Peyer's patch (tissue), 4 donors: ENCODE results near the gene AOPEP.

ENCODE experiments used
- POLR2A ChIP-seq, 2 donors: fragments of 450-650 bp; IDR thresholded peaks; one replicate each; pipeline ENCODE4 v1.5.1; 2017; ENCODE audit warnings: antibody characterized with exemption in 2 of 2, mild to moderate bottlenecking in 2 of 2, moderate library complexity in 2 of 2
- TF ChIP-seq, protein P1 (sequence below), 6 experiments: fragments of 450-650 bp in 4 of 6; fragments of 200-600 bp in 2 of 6; sonication (generic) in 1 of 6; IDR thresholded peaks; one replicate each; pipeline ENCODE4 v1.5.1; 2017 to 2019; ENCODE audit warnings: antibody characterized with exemption in 6 of 6, mild to moderate bottlenecking in 3 of 6, moderate library complexity in 1 of 6

DNA sequence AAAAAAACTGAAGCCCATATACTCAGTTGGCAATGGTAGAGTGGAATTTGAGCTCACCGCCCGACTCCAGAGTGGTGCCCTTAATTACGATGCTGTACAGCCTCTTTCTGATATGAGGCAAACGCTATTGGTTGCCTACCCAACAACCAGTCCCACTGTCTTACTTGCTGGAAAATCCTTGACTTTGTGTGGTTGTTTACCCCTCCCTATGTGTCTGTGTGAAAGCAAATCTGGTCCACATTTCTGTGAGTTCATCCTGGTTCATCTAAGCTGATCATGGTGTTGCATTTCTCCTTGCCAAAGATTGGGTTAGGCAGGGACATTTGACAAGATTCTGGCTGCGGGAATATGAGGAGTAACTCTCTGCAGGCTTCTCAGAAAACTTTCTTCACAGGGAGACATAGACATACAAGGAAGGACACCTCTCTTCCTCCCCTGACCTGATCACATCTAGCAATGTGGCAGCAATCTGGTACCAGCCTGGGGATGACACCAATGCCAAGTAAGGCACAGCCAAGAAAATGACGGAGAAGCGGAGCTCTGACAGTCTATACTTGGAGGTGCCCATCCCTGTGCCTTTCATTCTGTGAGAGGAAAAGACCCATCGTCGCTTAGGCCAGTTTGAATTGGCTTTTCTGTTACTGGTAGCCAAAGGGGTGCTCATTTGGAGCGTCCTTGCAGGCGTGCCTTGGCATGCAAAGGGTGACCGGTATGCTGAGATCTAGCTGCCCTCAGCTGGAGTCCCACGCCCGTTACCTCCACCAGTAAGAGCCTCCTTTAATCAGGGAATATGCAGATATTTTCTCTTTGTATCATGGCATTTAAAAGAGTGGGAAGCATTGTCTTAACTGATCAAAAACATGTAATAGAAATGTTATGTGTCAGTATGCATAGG, 124.3 kb downstream of the AOPEP start:
- TF ChIP-seq, protein P1, sequence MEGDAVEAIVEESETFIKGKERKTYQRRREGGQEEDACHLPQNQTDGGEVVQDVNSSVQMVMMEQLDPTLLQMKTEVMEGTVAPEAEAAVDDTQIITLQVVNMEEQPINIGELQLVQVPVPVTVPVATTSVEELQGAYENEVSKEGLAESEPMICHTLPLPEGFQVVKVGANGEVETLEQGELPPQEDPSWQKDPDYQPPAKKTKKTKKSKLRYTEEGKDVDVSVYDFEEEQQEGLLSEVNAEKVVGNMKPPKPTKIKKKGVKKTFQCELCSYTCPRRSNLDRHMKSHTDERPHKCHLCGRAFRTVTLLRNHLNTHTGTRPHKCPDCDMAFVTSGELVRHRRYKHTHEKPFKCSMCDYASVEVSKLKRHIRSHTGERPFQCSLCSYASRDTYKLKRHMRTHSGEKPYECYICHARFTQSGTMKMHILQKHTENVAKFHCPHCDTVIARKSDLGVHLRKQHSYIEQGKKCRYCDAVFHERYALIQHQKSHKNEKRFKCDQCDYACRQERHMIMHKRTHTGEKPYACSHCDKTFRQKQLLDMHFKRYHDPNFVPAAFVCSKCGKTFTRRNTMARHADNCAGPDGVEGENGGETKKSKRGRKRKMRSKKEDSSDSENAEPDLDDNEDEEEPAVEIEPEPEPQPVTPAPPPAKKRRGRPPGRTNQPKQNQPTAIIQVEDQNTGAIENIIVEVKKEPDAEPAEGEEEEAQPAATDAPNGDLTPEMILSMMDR (IDR thresholded peaks at IDR 0.05): no peak
- TF ChIP-seq POLR2A (IDR thresholded peaks at IDR 0.05): no peak
